ENCODE results near the gene C20orf204.

Gene C20orf204

GRCh38 chr20:64068386-64069208 lies 32.6 kb downstream of the C20orf204 start:
- no peak overlapping the region for H3K4me3 ChIP-seq
- no peak overlapping the region; the same call in none of the 2 replicates for H3K27ac ChIP-seq
- peaks cover 31% of the 10 kb centered on the region for H4K20me1 ChIP-seq
- TF ChIP-seq Cebpa-rat (IDR thresholded peaks at IDR 0.05): no peak
- no peaks in the 10 kb centered on the region for H3K27me3 ChIP-seq
- H3K4me1 ChIP-seq: peaks cover 100% of the 10 kb centered on the region
- no peaks in the 10 kb centered on the region for H3K9me3 ChIP-seq
- peaks cover 5% of the 10 kb centered on the region for H3K36me3 ChIP-seq
- peak overlapping the region; percentile 99 for H3K4me2 ChIP-seq
- H3K9ac ChIP-seq: no peak overlapping the region

- Histone ChIP-seq H3K27me3 (no peaks in the 10 kb centered on the region), H3K9ac (no peak overlapping the region), H3K36me3 (peaks cover 11% of the 10 kb centered on the region), H3K4me3 (no peak overlapping the region), H3K4me2 (peak overlapping the region; percentile 99), H3K4me1 (peaks cover 100% of the 10 kb centered on the region), H3K27ac (no peak overlapping the region; the same call in none of the 2 replicates), H3K9me3 (no peaks in the 10 kb centered on the region), H4K20me1 (peaks cover 31% of the 10 kb centered on the region)
- no peak for TF ChIP-seq Cebpa-rat (IDR thresholded peaks at IDR 0.05)
These were observed 33.2 kb downstream of the C20orf204 start for GRCh38 chr20:64069209-64069613.

GRCh38 chr20:64069614-64070243 lies 33.7 kb downstream of the C20orf204 start:
- H3K27me3 ChIP-seq: no peaks in the 10 kb centered on the region
- no peak overlapping the region; the same call in 1 of the 2 replicates for H3K27ac ChIP-seq
- peaks cover 31% of the 10 kb centered on the region for H4K20me1 ChIP-seq
- H3K4me3 ChIP-seq: no peak overlapping the region
- H3K36me3 ChIP-seq: peaks cover 16% of the 10 kb centered on the region
- no peaks in the 10 kb centered on the region for H3K9me3 ChIP-seq
- H3K9ac ChIP-seq: no peak overlapping the region
- TF ChIP-seq Cebpa-rat (IDR thresholded peaks at IDR 0.05): no peak
- peak overlapping the region; percentile 99 for H3K4me2 ChIP-seq
- H3K4me1 ChIP-seq: peaks cover 100% of the 10 kb centered on the region

GRCh38 chr20:64070244-64070993 lies 34.4 kb downstream of the C20orf204 start:
- Histone ChIP-seq H3K36me3 (peaks cover 21% of the 10 kb centered on the region), H3K9ac (no peak overlapping the region), H3K4me2 (peak overlapping the region; percentile 99), H4K20me1 (peaks cover 31% of the 10 kb centered on the region), H3K9me3 (no peaks in the 10 kb centered on the region), H3K27ac (peak overlapping the region; percentile 28; the same call in 1 of the 2 replicates), H3K27me3 (no peaks in the 10 kb centered on the region), H3K4me3 (no peak overlapping the region), H3K4me1 (peaks cover 100% of the 10 kb centered on the region)
- TF ChIP-seq Cebpa-rat (IDR thresholded peaks at IDR 0.05): no peak

- H3K27me3 ChIP-seq: no peaks in the 10 kb centered on the region
- peaks cover 21% of the 10 kb centered on the region for H3K36me3 ChIP-seq
- peak overlapping the region; percentile 99 for H3K4me2 ChIP-seq
- H3K27ac ChIP-seq: peak overlapping the region; percentile 73
- H3K9me3 ChIP-seq: no peaks in the 10 kb centered on the region
- H3K9ac ChIP-seq: peak overlapping the region; percentile 66
- no peak for TF ChIP-seq Cebpa-rat (IDR thresholded peaks at IDR 0.05)
- H3K4me1 ChIP-seq: peaks cover 100% of the 10 kb centered on the region
- H3K4me3 ChIP-seq: peak overlapping the region; percentile 19; the same call in 1 of the 2 replicates
- peaks cover 31% of the 10 kb centered on the region for H4K20me1 ChIP-seq
These were observed 35.7 kb downstream of the C20orf204 start for GRCh38 chr20:64071341-64072332.

- H3K27ac ChIP-seq: peak overlapping the region; percentile 73
- peak overlapping the region; percentile 99 for H3K4me2 ChIP-seq
- peaks cover 100% of the 10 kb centered on the region for H3K4me1 ChIP-seq
- no peaks in the 10 kb centered on the region for H3K9me3 ChIP-seq
- H3K36me3 ChIP-seq: peaks cover 21% of the 10 kb centered on the region
- TF ChIP-seq Cebpa-rat (IDR thresholded peaks at IDR 0.05): no peak
- peak overlapping the region; percentile 66 for H3K9ac ChIP-seq
- H3K4me3 ChIP-seq: peak overlapping the region; percentile 19
- no peaks in the 10 kb centered on the region for H3K27me3 ChIP-seq
- peaks cover 31% of the 10 kb centered on the region for H4K20me1 ChIP-seq
These were observed 36.6 kb downstream of the C20orf204 start for GRCh38 chr20:64072498-64073063.

- Histone ChIP-seq H3K27ac (peak overlapping the region; percentile 73), H3K36me3 (peaks cover 21% of the 10 kb centered on the region), H3K4me1 (peaks cover 99% of the 10 kb centered on the region), H3K27me3 (no peaks in the 10 kb centered on the region), H3K4me3 (peak overlapping the region; percentile 0; the same call in 1 of the 2 replicates), H3K9me3 (no peaks in the 10 kb centered on the region), H3K9ac (0 out of 2 replicates have a peak overlapping the region, but pooled peaks have one; percentile 26), H3K4me2 (peak overlapping the region; percentile 99), H4K20me1 (peaks cover 31% of the 10 kb centered on the region)
- no peak for TF ChIP-seq Cebpa-rat (IDR thresholded peaks at IDR 0.05)
These were observed 37.6 kb downstream of the C20orf204 start for GRCh38 chr20:64073476-64074183.
